Measurements from ENCODE around the gene FN1. TPM values are rescaled to one million over a fixed set of nuclear protein-coding genes. Genes with fewer than 3 reads are reported as not detected.

The FN1 gene
- total RNA-seq, 1 donor from 2014 or later = 217 TPM

- no peak for DNase-seq (ENCODE audit: low spot score)
Observed at GRCh38 chr2:215442401-215442787, 6.5 kb upstream of the FN1 start.

DNA sequence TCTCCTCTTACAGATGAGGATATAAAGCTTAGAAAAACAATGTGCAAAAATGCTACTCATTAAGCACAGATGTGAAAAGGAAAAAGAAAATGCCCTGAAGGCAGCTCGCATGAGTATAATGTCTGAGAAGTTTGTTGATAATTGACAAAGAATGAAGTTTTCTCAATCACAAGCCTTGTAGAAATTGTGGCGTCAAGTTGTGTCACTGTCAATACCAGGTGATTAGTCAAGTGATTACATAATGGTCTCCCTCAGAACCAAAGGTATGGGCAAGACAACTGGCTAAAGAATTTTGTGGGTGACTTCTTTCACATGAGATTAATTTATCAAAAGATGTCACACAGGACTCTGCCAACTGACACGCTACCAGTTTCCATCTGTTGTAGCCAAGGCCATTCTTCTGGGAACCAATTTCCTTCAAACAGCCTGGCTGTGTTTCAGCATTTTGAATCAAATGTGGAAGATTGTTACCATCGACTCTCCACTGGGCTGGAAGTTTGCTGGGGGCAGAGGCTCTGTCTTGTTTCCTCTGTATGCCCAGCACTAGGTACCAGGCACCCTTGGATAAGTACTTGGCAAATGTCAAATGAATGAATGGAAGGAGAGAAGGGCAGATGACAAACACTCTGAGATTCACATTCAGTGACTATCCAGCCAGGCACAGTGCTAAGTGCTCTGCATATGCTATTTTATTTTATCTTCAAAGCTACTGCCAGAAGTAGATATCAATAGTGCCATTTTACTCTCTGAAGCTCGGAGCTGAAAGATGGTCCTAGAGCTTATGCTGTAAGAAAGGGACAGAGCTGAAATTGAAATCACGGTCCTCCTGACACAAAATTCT is 5.9 kb upstream of the FN1 start:
- no peak for DNase-seq (ENCODE audit: low spot score)

- no peak for DNase-seq (ENCODE audit: low spot score)
Observed at GRCh38 chr2:215439980-215440512, 4.2 kb upstream of the FN1 start.

GRCh38 chr2:215439404-215439803 is 3.5 kb upstream of the FN1 start:
- no peak for DNase-seq (ENCODE audit: low spot score)

GRCh38 chr2:215437614-215438013 is 1.7 kb upstream of the FN1 start:
- DNase-seq (ENCODE audit: low spot score) = no peak

DNA sequence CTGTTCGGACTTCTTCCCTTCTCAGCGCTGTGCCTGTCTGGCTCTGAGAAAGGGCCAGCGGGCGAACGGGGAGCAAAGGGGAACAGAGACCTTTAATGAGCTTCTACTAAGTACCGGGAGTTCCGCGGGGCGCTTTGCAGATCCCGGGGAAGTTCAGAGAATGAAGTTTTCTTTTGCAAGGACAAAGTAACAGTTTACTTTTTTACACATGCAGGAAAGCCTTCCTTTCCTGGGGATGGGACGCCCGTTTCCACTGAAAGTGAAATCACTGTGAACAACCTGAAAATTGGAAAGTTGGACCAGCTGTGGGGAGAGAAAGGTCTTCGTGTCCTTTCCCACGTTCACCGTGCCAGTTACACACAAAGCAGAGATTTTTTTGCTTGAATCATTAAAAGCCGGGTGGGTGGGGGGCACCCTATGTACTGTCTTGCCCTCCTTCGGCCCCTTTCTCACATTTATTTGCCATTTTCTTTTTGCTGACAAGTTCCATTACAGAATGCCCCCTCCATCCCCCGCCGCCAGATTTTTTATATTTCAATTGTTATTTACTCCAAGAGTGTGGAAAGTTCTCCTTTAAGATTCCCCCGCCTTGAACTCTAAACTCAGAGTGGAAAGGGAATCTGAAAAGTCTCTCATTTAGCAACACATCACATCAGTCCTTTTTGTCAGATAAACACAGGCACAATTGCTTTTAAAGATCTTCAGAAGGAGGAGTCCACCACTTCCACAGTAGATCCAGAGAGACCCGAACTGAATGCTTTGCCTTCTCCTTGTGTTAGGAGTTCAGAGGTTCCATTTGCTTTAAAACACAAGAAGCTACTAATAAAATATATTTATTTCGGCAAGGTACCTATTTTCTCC is 1.1 kb upstream of the FN1 start:
- DNase-seq (ENCODE audit: low spot score) = no peak

DNA sequence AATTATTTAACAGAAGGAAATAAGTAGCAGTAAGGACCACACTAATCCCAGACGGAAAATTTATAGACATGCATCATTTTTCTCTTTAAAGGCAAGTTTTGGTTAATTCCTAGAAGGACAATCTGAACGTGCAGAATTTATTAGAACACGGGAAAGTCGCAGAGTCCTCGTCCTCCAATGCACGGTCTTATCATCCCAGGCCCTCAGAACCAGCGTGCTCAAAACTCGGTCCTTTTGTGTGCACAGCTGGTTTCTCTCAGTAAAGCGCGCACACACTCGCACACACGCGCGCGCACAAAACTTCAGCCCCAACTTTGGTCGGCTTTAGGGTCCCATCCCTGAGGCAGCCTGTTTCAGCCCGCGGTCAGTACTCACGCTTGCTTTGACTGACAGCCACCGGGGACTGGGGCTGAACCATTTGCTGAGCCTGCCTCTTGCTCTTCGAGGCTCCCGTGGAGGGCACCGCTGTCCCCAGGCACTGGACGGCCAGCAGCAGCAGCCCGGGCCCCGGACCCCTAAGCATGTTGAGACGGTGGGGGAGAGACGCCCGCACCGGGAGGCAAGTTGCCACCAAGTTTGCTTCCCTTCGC is 493 bp downstream of the FN1 start:
- DNase-seq (ENCODE audit: low spot score) = no peak

GRCh38 chr2:215434447-215435279 is 1.2 kb downstream of the FN1 start:
- no peak for DNase-seq (ENCODE audit: low spot score)

- no peak for DNase-seq (ENCODE audit: low spot score)
Observed at GRCh38 chr2:215432759-215433594, 2.9 kb downstream of the FN1 start.

GRCh38 chr2:215431778-215432758 is 3.8 kb downstream of the FN1 start:
- DNase-seq (ENCODE audit: low spot score) = no peak

GRCh38 chr2:215431290-215431689 is 4.6 kb downstream of the FN1 start:
- DNase-seq (ENCODE audit: low spot score) = no peak

DNA sequence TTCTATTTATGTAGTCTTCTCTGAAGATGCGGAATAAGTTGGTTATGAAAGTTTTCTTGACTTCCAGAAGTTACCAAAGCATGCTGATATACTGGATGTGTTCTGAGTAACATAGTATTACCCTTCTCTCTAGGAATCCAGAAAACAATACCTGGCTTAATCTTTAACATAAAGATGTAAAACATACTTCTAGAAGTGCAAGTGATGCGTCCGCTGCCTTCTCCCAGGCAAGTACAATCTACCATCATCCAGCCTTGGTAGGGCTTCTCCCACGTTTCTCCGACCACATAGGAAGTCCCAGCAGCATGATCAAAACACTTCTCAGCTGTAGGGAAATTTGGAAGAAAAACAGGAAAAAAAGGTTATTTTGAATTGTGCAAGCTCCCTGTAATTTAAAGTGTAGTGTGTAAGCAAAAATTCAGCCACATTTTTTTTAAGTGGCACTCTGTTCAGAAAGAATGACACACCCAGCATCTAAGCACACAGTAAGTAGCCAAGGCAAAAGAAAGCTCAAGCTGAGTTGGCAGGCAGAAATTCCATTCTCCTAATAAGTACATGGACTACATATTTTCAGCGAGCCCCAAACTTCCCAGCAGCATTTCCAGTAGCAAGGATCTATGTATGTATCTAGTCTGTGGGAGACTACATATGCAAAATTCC is 5.2 kb downstream of the FN1 start:
- no peak for DNase-seq (ENCODE audit: low spot score)

DNA sequence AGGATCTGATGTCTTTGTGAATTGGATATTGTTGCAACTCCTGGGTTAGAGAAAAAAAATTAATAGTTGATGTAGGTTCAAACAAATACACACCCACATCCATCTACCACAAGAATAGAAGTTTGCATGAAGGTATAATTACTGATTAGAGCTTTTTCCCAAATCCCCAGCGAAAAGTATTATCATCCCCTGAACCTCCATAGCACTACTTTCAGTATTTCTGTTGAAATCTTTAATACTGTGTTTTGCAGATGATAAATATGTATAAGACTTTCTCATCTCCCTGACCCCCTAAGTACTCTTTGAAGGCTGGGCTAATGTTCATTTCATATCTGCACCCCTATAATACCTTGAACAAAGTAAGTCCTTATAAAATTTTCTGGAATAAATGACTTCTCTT is 6.4 kb downstream of the FN1 start:
- no peak for DNase-seq (ENCODE audit: low spot score)

- no peak for DNase-seq (ENCODE audit: low spot score)
Observed at GRCh38 chr2:215428060-215428910, 7.6 kb downstream of the FN1 start.

GRCh38 chr2:215427585-215427984 is 8.3 kb downstream of the FN1 start:
- DNase-seq (ENCODE audit: low spot score) = no peak

- DNase-seq (ENCODE audit: low spot score) = no peak
Observed at GRCh38 chr2:215425021-215425782, 10.7 kb downstream of the FN1 start.
